ENCODE data around the gene PURA. TPM values are rescaled to one million over a fixed set of nuclear protein-coding genes. Genes with fewer than 3 reads are reported as not detected.
"Not testable (repeated sequence)": the region's sequence is repeated elsewhere in the genome, so short reads cannot be mapped to it uniquely, and the experiment has no call there.

The PURA gene
- polyA plus RNA-seq, 3 donors, result 1.1 to 1.6 (median 1.2) TPM

DNA sequence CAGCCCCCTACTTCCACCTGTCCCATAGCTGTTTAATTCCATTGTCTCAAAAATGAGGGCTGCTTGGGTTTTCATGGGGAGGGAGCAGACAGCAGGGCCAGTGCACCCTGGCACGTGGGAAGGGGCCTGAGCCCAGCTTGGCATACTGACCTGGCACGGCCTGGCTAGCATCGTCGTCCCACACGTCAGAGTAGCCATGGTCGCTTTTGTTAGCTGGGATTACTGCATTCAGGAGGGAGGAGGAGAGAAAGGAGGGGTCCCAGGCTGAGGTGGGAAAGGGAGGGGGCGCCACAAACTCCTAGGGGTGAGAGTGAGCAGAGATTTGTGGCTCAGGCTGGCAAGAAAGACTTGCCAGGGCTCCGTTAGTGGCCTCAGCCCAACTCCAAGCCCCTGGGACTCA lies 40.0 kb downstream of the PURA start:
- Mint-ChIP-seq H3K9me3 (peaks cover 0 to 2% (median 0%) of the 10 kb centered on the region in 7 donors), H3K4me3 (no peak overlapping the region), H3K36me3 (no peaks in the 10 kb centered on the region), H3K27ac (no peak overlapping the region), H3K4me1 (peaks cover 22% of the 10 kb centered on the region), H3K27me3 (ENCODE audit: low read depth in 3 of 3) (peaks cover 8 to 24% (median 8%) of the 10 kb centered on the region in 3 donors)
- Histone ChIP-seq H2AFZ (ENCODE audit: insufficient read depth, low read depth, low read length, poor library complexity, severe bottlenecking) (no peak overlapping the region), H3K4me1 (ENCODE audit: control insufficient read depth in 1 of 2, insufficient read depth in 2 of 2, low read length in 2 of 2) (peaks cover 6 to 24% of the 10 kb centered on the region in 2 donors), H4K20me1 (ENCODE audit: insufficient read depth, low read length) (no peaks in the 10 kb centered on the region), H3K79me2 (ENCODE audit: insufficient read depth, low read length) (no peaks in the 10 kb centered on the region), H3K9me3 (replicated peaks in 1 of 2; ENCODE audit: control insufficient read depth in 1 of 2, insufficient read depth in 1 of 2, low read length in 2 of 2) (no peaks in the 10 kb centered on the region), H3K27me3 (ENCODE audit: control insufficient read depth in 2 of 2, insufficient read depth in 2 of 2, low read length in 2 of 2) (peaks cover 0 to 5% of the 10 kb centered on the region in 2 donors), H3K9ac (ENCODE audit: insufficient read depth, low read length, poor library complexity, severe bottlenecking) (no peak overlapping the region), H3K36me3 (replicated peaks in 1 of 2; ENCODE audit: control insufficient read depth in 1 of 2, insufficient read depth in 2 of 2, low read length in 2 of 2) (no peaks in the 10 kb centered on the region), H3K27ac (ENCODE audit: low read depth in 1 of 2, low read length in 2 of 2) (no peak overlapping the region), H3K4me3 (replicated peaks in 1 of 3; ENCODE audit: low read depth in 2 of 3, low read length in 3 of 3) (no peak overlapping the region), H3K4me2 (replicated peaks; ENCODE audit: extremely low read depth, low read length, poor library complexity, severe bottlenecking) (no peak overlapping the region)
- intact Hi-C loops (cut with micrococcal nuclease), result loop anchor here in 1 of 2 donors (10.0 kb wide), 1 partner anchor 369 kb away; no protein-coding TSS in a partner anchor
- no peak for DNase-seq
- TF ChIP-seq, protein P1, sequence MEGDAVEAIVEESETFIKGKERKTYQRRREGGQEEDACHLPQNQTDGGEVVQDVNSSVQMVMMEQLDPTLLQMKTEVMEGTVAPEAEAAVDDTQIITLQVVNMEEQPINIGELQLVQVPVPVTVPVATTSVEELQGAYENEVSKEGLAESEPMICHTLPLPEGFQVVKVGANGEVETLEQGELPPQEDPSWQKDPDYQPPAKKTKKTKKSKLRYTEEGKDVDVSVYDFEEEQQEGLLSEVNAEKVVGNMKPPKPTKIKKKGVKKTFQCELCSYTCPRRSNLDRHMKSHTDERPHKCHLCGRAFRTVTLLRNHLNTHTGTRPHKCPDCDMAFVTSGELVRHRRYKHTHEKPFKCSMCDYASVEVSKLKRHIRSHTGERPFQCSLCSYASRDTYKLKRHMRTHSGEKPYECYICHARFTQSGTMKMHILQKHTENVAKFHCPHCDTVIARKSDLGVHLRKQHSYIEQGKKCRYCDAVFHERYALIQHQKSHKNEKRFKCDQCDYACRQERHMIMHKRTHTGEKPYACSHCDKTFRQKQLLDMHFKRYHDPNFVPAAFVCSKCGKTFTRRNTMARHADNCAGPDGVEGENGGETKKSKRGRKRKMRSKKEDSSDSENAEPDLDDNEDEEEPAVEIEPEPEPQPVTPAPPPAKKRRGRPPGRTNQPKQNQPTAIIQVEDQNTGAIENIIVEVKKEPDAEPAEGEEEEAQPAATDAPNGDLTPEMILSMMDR (IDR thresholded peaks at IDR 0.05), result no peak
- 75% methylated on average over 6 of the region's 8 CpGs for WGBS (ENCODE audit: insufficient coverage)

DNA sequence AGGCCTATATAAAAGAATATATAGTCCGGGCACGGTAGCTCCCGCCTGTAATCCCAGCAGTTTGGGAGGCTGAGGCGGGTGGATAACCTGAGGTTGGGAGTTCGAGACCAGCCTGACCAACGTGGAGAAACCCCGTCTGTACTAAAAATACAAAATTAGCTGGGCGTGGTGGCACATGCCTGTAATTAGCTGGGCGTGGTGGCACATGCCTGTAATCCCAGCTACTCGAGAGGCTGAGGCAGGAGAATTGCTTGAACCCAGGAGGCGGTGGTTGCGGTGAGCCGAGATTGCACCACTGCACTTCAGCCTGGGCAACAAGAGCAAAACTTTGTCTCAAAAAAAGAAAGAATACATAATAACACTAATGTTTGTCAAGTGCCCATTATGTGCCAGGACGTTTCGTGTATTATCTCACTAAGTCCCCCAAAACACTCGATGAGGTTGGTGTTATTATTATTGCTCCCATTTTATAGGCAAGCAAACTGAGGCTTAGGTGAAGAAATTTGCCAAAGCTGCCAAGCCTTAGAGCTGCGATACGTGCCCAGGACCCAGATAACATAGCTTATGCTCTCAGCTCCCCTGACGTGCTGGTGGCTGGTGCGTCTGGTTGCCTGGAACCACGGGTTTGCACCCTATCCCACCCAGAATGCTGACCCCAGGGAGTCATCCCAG lies 40.9 kb downstream of the PURA start:
- H3K36me3 Mint-ChIP-seq; DNase-seq; H2AFZ ChIP-seq (ENCODE audit: insufficient read depth, low read depth, low read length, poor library complexity, severe bottlenecking); H3K4me3 ChIP-seq (replicated peaks in 1 of 3; ENCODE audit: low read depth in 2 of 3, low read length in 3 of 3); H3K4me2 ChIP-seq (replicated peaks; ENCODE audit: extremely low read depth, low read length, poor library complexity, severe bottlenecking); H3K9me3 Mint-ChIP-seq; H3K79me2 ChIP-seq (ENCODE audit: insufficient read depth, low read length); H3K27ac Mint-ChIP-seq; H3K4me3 Mint-ChIP-seq; H3K9ac ChIP-seq (ENCODE audit: insufficient read depth, low read length, poor library complexity, severe bottlenecking); H3K27me3 ChIP-seq (ENCODE audit: control insufficient read depth in 2 of 2, insufficient read depth in 2 of 2, low read length in 2 of 2); H3K9me3 ChIP-seq (replicated peaks in 1 of 2; ENCODE audit: control insufficient read depth in 1 of 2, insufficient read depth in 1 of 2, low read length in 2 of 2); H4K20me1 ChIP-seq (ENCODE audit: insufficient read depth, low read length); H3K36me3 ChIP-seq (replicated peaks in 1 of 2; ENCODE audit: control insufficient read depth in 1 of 2, insufficient read depth in 2 of 2, low read length in 2 of 2); H3K27ac ChIP-seq (ENCODE audit: low read depth in 1 of 2, low read length in 2 of 2): not testable (repeated sequence)
- intact Hi-C loops (cut with micrococcal nuclease), result loop anchor here in 1 of 2 donors (5.0 to 10.0 kb wide), 2 partner anchors 83 to 370 kb away; no protein-coding TSS in a partner anchor
- H3K4me1 ChIP-seq (ENCODE audit: control insufficient read depth in 1 of 2, insufficient read depth in 2 of 2, low read length in 2 of 2), result peaks cover 6 to 24% of the 10 kb centered on the region in 2 donors
- 92% methylated on average over 14 of the region's 21 CpGs for WGBS (ENCODE audit: insufficient coverage)
- Mint-ChIP-seq H3K4me1 (peaks cover 22% of the 10 kb centered on the region), H3K27me3 (ENCODE audit: low read depth in 3 of 3) (peaks cover 8 to 28% (median 10%) of the 10 kb centered on the region in 3 donors)
